Measurements from ENCODE around the gene IER3.
A peak's percentile ranks its signal among the peaks of the same experiment; 100 is the strongest.

DNA sequence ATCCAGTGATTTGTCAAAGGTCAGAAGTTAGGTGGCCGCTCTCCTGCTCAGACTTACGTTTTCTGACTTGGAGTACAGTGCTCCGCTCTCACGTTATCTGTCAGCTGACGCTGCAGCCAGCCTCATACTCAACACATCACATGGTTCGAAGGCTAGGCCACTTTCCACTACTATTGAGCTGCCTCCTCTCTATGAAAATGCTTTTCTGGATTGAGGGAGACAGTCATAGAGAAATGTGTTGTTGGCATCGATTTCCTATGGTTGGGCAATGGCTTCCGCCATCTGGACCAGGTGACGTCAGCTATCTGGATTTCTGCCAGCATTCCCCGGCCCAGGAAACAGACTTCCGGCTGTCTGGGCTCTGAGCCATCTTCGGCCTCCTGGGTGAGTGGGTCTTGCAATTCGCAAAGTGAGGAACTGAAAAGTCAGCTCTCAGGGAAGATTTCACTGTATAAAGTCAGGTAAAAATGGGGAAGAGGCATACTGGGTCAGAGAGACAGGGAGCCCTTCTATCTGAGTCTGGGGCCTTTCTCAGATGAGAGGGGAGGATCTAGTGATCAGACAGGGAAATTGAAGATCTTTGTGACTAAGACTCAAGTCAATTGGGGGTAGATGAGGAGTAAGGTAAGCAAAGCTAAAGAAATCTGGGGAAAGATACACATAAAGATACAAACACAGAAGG, 37.5 kb upstream of the IER3 start:
- peak in 1 of 2 donors; percentile 22 for TF ChIP-seq POLR2A (IDR thresholded peaks at IDR 0.05)
- TF ChIP-seq, protein P1, sequence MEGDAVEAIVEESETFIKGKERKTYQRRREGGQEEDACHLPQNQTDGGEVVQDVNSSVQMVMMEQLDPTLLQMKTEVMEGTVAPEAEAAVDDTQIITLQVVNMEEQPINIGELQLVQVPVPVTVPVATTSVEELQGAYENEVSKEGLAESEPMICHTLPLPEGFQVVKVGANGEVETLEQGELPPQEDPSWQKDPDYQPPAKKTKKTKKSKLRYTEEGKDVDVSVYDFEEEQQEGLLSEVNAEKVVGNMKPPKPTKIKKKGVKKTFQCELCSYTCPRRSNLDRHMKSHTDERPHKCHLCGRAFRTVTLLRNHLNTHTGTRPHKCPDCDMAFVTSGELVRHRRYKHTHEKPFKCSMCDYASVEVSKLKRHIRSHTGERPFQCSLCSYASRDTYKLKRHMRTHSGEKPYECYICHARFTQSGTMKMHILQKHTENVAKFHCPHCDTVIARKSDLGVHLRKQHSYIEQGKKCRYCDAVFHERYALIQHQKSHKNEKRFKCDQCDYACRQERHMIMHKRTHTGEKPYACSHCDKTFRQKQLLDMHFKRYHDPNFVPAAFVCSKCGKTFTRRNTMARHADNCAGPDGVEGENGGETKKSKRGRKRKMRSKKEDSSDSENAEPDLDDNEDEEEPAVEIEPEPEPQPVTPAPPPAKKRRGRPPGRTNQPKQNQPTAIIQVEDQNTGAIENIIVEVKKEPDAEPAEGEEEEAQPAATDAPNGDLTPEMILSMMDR (IDR thresholded peaks at IDR 0.05 in 4 of 5, conservative IDR thresholded peaks at IDR 0.05 in 1 of 5) = no peak

All from gastrocnemius medialis (tissue), 4 donors.